GM12891 (cell line): ENCODE measurements around the gene STARD13.

Experiments used
- PAX5 ChIP-seq: IDR thresholded peaks from 2 replicates; pipeline ENCODE4 v1.6.1; 2011; ENCODE audit warnings: low read length, moderate library complexity, mild to moderate bottlenecking; ENCODE audit not compliant: insufficient read depth, severe bottlenecking
- POLR2A ChIP-seq: IDR thresholded peaks from 2 replicates; pipeline ENCODE4 v1.6.1; 2011; ENCODE audit warnings: low read depth, low read length, control low read depth
- POLR2AphosphoS5 ChIP-seq: IDR thresholded peaks from 2 replicates; pipeline ENCODE4 v1.6.1; 2011; ENCODE audit warnings: low read depth, low read length, control low read depth
- POU2F2 ChIP-seq: IDR thresholded peaks from 2 replicates; pipeline ENCODE4 v1.6.1; 2011; ENCODE audit warnings: low read depth, mild to moderate bottlenecking, control low read depth, low read length, moderate library complexity
- SPI1 ChIP-seq: IDR thresholded peaks from 2 replicates; pipeline ENCODE4 v1.6.1; 2011; ENCODE audit warnings: low read depth, low read length, control low read depth
- TAF1 ChIP-seq: IDR thresholded peaks from 2 replicates; pipeline ENCODE4 v1.6.1; 2011; ENCODE audit warnings: low read depth, low read length, control low read depth

- TF ChIP-seq POLR2A = no peak
- TF ChIP-seq TAF1 = no peak
- TF ChIP-seq POLR2AphosphoS5 = no peak
- TF ChIP-seq POU2F2 = no peak
- no peak for TF ChIP-seq SPI1
- TF ChIP-seq PAX5 = no peak
These were observed 92.1 kb downstream of the STARD13 start for GRCh38 chr13:33193428-33193974.
